Measurements from ENCODE around the gene NCAM1. TPM values are rescaled to one million over a fixed set of nuclear protein-coding genes. Genes with fewer than 3 reads are reported as not detected.
A peak's percentile ranks its signal among the peaks of the same experiment; 100 is the strongest.

Gene NCAM1
- total and polyA plus RNA-seq, 12 donors = 38.7 to 181 (median 111) TPM

GRCh38 chr11:113288286-113288863 lies 327.2 kb downstream of the NCAM1 start:
- WGBS, 4 donors = 86 to 95% (median 88%) methylated on average over 5 to 6 of the region's 6 CpGs
- intact Hi-C loops (cut with DNase I) = loop anchor here (5.0 to 10.0 kb wide), 5 partner anchors 474 to 1004 kb away; no protein-coding TSS in a partner anchor

GRCh38 chr11:113289431-113290187 lies 328.4 kb downstream of the NCAM1 start:
- Histone ChIP-seq H3K4me3 (no peak overlapping the region), H3K27ac (no peak overlapping the region), H3K9me3 (replicated peaks in 1 of 3) (no peaks in the 10 kb centered on the region), H3K4me1 (replicated peaks in 1 of 2) (no peaks in the 10 kb centered on the region), H3K36me3 (replicated peaks in 1 of 2) (no peaks in the 10 kb centered on the region), H3K27me3 (no peaks in the 10 kb centered on the region)
- DNase-seq = peak; percentile 48 to 84 (median 72)
- intact Hi-C loops (cut with DNase I) = loop anchor here (5.0 to 10.0 kb wide), 5 partner anchors 475 to 1005 kb away; no protein-coding TSS in a partner anchor
- 47 to 53% (median 51%) methylated on average over 8 to 10 of the region's 10 CpGs for WGBS, 4 donors
- no peak for TF ChIP-seq POLR2A (IDR thresholded peaks at IDR 0.05)
- TF ChIP-seq CTCF (IDR thresholded peaks at IDR 0.05) = peak; percentile 87 to 97 (median 94)

More at GRCh38 chr11:113288286-113288863, 327.2 kb downstream of the NCAM1 start:
- TF ChIP-seq POLR2A (IDR thresholded peaks at IDR 0.05) (no peak), CTCF (IDR thresholded peaks at IDR 0.05) (no peak)
- H3K27ac ChIP-seq = no peak overlapping the region
- peak in 1 of 7 donors; percentile 45 for DNase-seq
- H3K4me1 ChIP-seq (replicated peaks in 1 of 2) = no peaks in the 10 kb centered on the region
- no peaks in the 10 kb centered on the region for H3K36me3 ChIP-seq (replicated peaks in 1 of 2)
- H3K27me3 ChIP-seq = no peaks in the 10 kb centered on the region
- no peaks in the 10 kb centered on the region for H3K9me3 ChIP-seq (replicated peaks in 1 of 3)
- no peak overlapping the region for H3K4me3 ChIP-seq

- no peaks in the 10 kb centered on the region for H3K9me3 ChIP-seq (replicated peaks in 1 of 3)
- H3K27ac ChIP-seq = no peak overlapping the region
- no peaks in the 10 kb centered on the region for H3K36me3 ChIP-seq (replicated peaks in 1 of 2)
- no peaks in the 10 kb centered on the region for H3K27me3 ChIP-seq
- no peaks in the 10 kb centered on the region for H3K4me1 ChIP-seq (replicated peaks in 1 of 2)
- TF ChIP-seq POLR2A (IDR thresholded peaks at IDR 0.05) (no peak), CTCF (IDR thresholded peaks at IDR 0.05) (no peak)
- H3K4me3 ChIP-seq = no peak overlapping the region
- DNase-seq = no peak
- intact Hi-C loops (cut with DNase I) = no loop called here
- 68 to 87% (median 74%) methylated on average over 5 of the region's 5 CpGs for WGBS, 4 donors
These were observed 332.7 kb downstream of the NCAM1 start for GRCh38 chr11:113293936-113294335.

- Histone ChIP-seq H3K27ac (no peak overlapping the region), H3K4me3 (no peak overlapping the region), H3K9me3 (replicated peaks in 1 of 3) (no peaks in the 10 kb centered on the region), H3K4me1 (replicated peaks in 1 of 2) (no peaks in the 10 kb centered on the region), H3K36me3 (replicated peaks in 1 of 2) (no peaks in the 10 kb centered on the region), H3K27me3 (no peaks in the 10 kb centered on the region)
- intact Hi-C loops (cut with DNase I) = no loop called here
- no peak for TF ChIP-seq POLR2A (IDR thresholded peaks at IDR 0.05)
- no peak for TF ChIP-seq CTCF (IDR thresholded peaks at IDR 0.05)
- no peak for DNase-seq
- 88 to 96% (median 90%) methylated on average over 7 of the region's 7 CpGs for WGBS, 4 donors
These were observed 334.8 kb downstream of the NCAM1 start for GRCh38 chr11:113295993-113296392.
